BLaER1 (cell line): ENCODE measurements around the gene OTUB2.

Experiments used
- H3K27ac ChIP-seq: shearing (Covaris generic); formaldehyde crosslinking; 2 replicates; pipeline ENCODE4 v1.8.1; 2022
- H3K27me3 ChIP-seq: shearing (Covaris generic); formaldehyde crosslinking; 2 replicates; pipeline ENCODE4 v1.8.1; 2022
- H3K36me3 ChIP-seq: shearing (Covaris generic); formaldehyde crosslinking; 2 replicates; pipeline ENCODE4 v1.8.1; 2022
- H3K4me1 ChIP-seq: shearing (Covaris generic); formaldehyde crosslinking; 2 replicates; pipeline ENCODE4 v1.8.1; 2022
- H3K4me2 ChIP-seq: shearing (Covaris generic); formaldehyde crosslinking; 2 replicates; pipeline ENCODE4 v1.8.1; 2022
- H3K4me3 ChIP-seq: shearing (Covaris generic); formaldehyde crosslinking; 2 replicates; pipeline ENCODE4 v1.8.1; 2022
- H3K9ac ChIP-seq: shearing (Covaris generic); formaldehyde crosslinking; 2 replicates; pipeline ENCODE4 v1.8.1; 2022
- H3K9me3 ChIP-seq: shearing (Covaris generic); formaldehyde crosslinking; 2 replicates; pipeline ENCODE4 v1.8.1; 2022
- H4K20me1 ChIP-seq: shearing (Covaris generic); formaldehyde crosslinking; 2 replicates; pipeline ENCODE4 v1.8.1; 2022
- Cebpa-rat ChIP-seq: shearing (Covaris generic); IDR thresholded peaks from 2 replicates; pipeline ENCODE4 v1.8.1; 2022

OTUB2 gene

GRCh38 chr14:94004015-94004414 is 22.1 kb upstream of the OTUB2 start:
- no peak for TF ChIP-seq Cebpa-rat
- Histone ChIP-seq H4K20me1 (no peaks in the 10 kb centered on the region), H3K9ac (no peak overlapping the region)

GRCh38 chr14:94005324-94006073 is 20.6 kb upstream of the OTUB2 start:
- no peaks in the 10 kb centered on the region for H4K20me1 ChIP-seq
- no peaks in the 10 kb centered on the region for H3K36me3 ChIP-seq
- TF ChIP-seq Cebpa-rat = no peak
- no peak overlapping the region for H3K4me3 ChIP-seq
- no peaks in the 10 kb centered on the region for H3K9me3 ChIP-seq
- H3K4me2 ChIP-seq = no peak overlapping the region
- no peak overlapping the region for H3K27ac ChIP-seq
- H3K27me3 ChIP-seq = no peaks in the 10 kb centered on the region
- peaks cover 23% of the 10 kb centered on the region for H3K4me1 ChIP-seq
- no peak overlapping the region for H3K9ac ChIP-seq

More at GRCh38 chr14:94004015-94004414, 22.1 kb upstream of the OTUB2 start:
- H3K27me3 ChIP-seq = no peaks in the 10 kb centered on the region
- H3K9me3 ChIP-seq = no peaks in the 10 kb centered on the region
- no peak overlapping the region for H3K4me3 ChIP-seq
- no peaks in the 10 kb centered on the region for H3K36me3 ChIP-seq
- H3K27ac ChIP-seq = no peak overlapping the region
- peaks cover 9% of the 10 kb centered on the region for H3K4me1 ChIP-seq
- H3K4me2 ChIP-seq = no peak overlapping the region

GRCh38 chr14:94008234-94008633 is 17.9 kb upstream of the OTUB2 start:
- no peak overlapping the region for H3K9ac ChIP-seq
- no peak overlapping the region for H3K27ac ChIP-seq
- H4K20me1 ChIP-seq = no peaks in the 10 kb centered on the region
- no peak overlapping the region for H3K4me3 ChIP-seq
- H3K27me3 ChIP-seq = no peaks in the 10 kb centered on the region
- H3K4me2 ChIP-seq = no peak overlapping the region
- peaks cover 35% of the 10 kb centered on the region for H3K4me1 ChIP-seq
- no peaks in the 10 kb centered on the region for H3K9me3 ChIP-seq
- H3K36me3 ChIP-seq = no peaks in the 10 kb centered on the region
- no peak for TF ChIP-seq Cebpa-rat

- Histone ChIP-seq H3K4me1 (peaks cover 35% of the 10 kb centered on the region), H3K27ac (no peak overlapping the region), H3K4me3 (no peak overlapping the region), H3K27me3 (no peaks in the 10 kb centered on the region), H3K9me3 (no peaks in the 10 kb centered on the region), H3K36me3 (no peaks in the 10 kb centered on the region), H3K4me2 (peak overlapping the region; percentile 72), H3K9ac (no peak overlapping the region), H4K20me1 (no peaks in the 10 kb centered on the region)
- no peak for TF ChIP-seq Cebpa-rat
These were observed 16.4 kb upstream of the OTUB2 start for GRCh38 chr14:94009767-94010166.

GRCh38 chr14:94010625-94011024 is 15.5 kb upstream of the OTUB2 start:
- Histone ChIP-seq H4K20me1 (no peaks in the 10 kb centered on the region), H3K9ac (no peak overlapping the region), H3K36me3 (no peaks in the 10 kb centered on the region), H3K4me3 (no peak overlapping the region), H3K4me1 (peaks cover 35% of the 10 kb centered on the region), H3K27me3 (no peaks in the 10 kb centered on the region), H3K4me2 (peak overlapping the region; percentile 72; the same call in 1 of the 2 replicates), H3K27ac (no peak overlapping the region), H3K9me3 (no peaks in the 10 kb centered on the region)
- TF ChIP-seq Cebpa-rat = no peak

GRCh38 chr14:94011795-94012194 is 14.3 kb upstream of the OTUB2 start:
- H3K4me3 ChIP-seq = no peak overlapping the region; the same call in 1 of the 2 replicates
- H3K9ac ChIP-seq = no peak overlapping the region
- H3K27ac ChIP-seq = no peak overlapping the region
- no peaks in the 10 kb centered on the region for H3K36me3 ChIP-seq
- TF ChIP-seq Cebpa-rat = no peak
- no peaks in the 10 kb centered on the region for H3K9me3 ChIP-seq
- peaks cover 35% of the 10 kb centered on the region for H3K4me1 ChIP-seq
- peak overlapping the region; percentile 72 for H3K4me2 ChIP-seq
- no peaks in the 10 kb centered on the region for H3K27me3 ChIP-seq
- H4K20me1 ChIP-seq = no peaks in the 10 kb centered on the region

GRCh38 chr14:94014382-94014781 is 11.8 kb upstream of the OTUB2 start:
- Histone ChIP-seq H3K27ac (no peak overlapping the region), H3K36me3 (no peaks in the 10 kb centered on the region)

GRCh38 chr14:94015223-94015622 is 10.9 kb upstream of the OTUB2 start:
- Histone ChIP-seq H3K9ac (no peak overlapping the region), H3K27ac (no peak overlapping the region), H3K36me3 (no peaks in the 10 kb centered on the region), H3K4me2 (no peak overlapping the region), H3K9me3 (no peaks in the 10 kb centered on the region), H4K20me1 (no peaks in the 10 kb centered on the region), H3K27me3 (no peaks in the 10 kb centered on the region), H3K4me3 (no peak overlapping the region), H3K4me1 (peaks cover 22% of the 10 kb centered on the region)
- TF ChIP-seq Cebpa-rat = no peak

More at GRCh38 chr14:94014382-94014781, 11.8 kb upstream of the OTUB2 start:
- Histone ChIP-seq H3K9ac (no peak overlapping the region), H3K27me3 (no peaks in the 10 kb centered on the region), H3K4me3 (no peak overlapping the region), H3K4me2 (no peak overlapping the region), H3K9me3 (no peaks in the 10 kb centered on the region), H3K4me1 (peaks cover 31% of the 10 kb centered on the region), H4K20me1 (no peaks in the 10 kb centered on the region)
- TF ChIP-seq Cebpa-rat = no peak

GRCh38 chr14:94016446-94016976 is 9.6 kb upstream of the OTUB2 start:
- H3K9me3 ChIP-seq = no peaks in the 10 kb centered on the region
- H3K4me1 ChIP-seq = peaks cover 16% of the 10 kb centered on the region
- no peak overlapping the region for H3K27ac ChIP-seq
- no peak overlapping the region for H3K4me2 ChIP-seq
- H4K20me1 ChIP-seq = no peaks in the 10 kb centered on the region; the same call in 1 of the 2 replicates
- no peaks in the 10 kb centered on the region for H3K36me3 ChIP-seq
- TF ChIP-seq Cebpa-rat = no peak
- no peak overlapping the region for H3K9ac ChIP-seq
- H3K4me3 ChIP-seq = no peak overlapping the region
- no peaks in the 10 kb centered on the region for H3K27me3 ChIP-seq

GRCh38 chr14:94018308-94018707 is 7.8 kb upstream of the OTUB2 start:
- no peak overlapping the region for H3K4me3 ChIP-seq
- H3K9ac ChIP-seq = no peak overlapping the region
- H3K27me3 ChIP-seq = no peaks in the 10 kb centered on the region
- no peak overlapping the region for H3K4me2 ChIP-seq
- H3K4me1 ChIP-seq = peaks cover 25% of the 10 kb centered on the region
- H3K27ac ChIP-seq = no peak overlapping the region
- no peaks in the 10 kb centered on the region; the same call in 1 of the 2 replicates for H4K20me1 ChIP-seq
- no peaks in the 10 kb centered on the region for H3K9me3 ChIP-seq
- TF ChIP-seq Cebpa-rat = no peak
- no peaks in the 10 kb centered on the region for H3K36me3 ChIP-seq
